GM12892 (cell line): ENCODE measurements around the gene PFN2.
"Not testable (repeated sequence)": the region's sequence is repeated elsewhere in the genome, so short reads cannot be mapped to it uniquely, and the experiment has no call there.

ENCODE experiments used
- DNase-seq: peaks from one replicate; pipeline ENCODE4 v3.0.0; 2011; ENCODE audit not compliant: insufficient read length
- FAIRE-seq: peaks from 2 replicates; lab custom pipeline; 2011; peaks lifted over from hg19 to GRCh38; lab: Jason Lieb, UNC
- POLR2A ChIP-seq: IDR thresholded peaks from 2 replicates; pipeline ENCODE4 v1.6.1; 2011; ENCODE audit warnings: low read depth, low read length, control low read depth
- POLR2AphosphoS5 ChIP-seq: IDR thresholded peaks from 2 replicates; pipeline ENCODE4 v1.6.1; 2011; ENCODE audit warnings: low read depth, low read length, control low read depth
- TAF1 ChIP-seq: IDR thresholded peaks from 2 replicates; pipeline ENCODE4 v1.6.1; 2011; ENCODE audit warnings: low read depth, mild to moderate bottlenecking, control low read depth, low read length, borderline replicate concordance

PFN2 gene

DNA sequence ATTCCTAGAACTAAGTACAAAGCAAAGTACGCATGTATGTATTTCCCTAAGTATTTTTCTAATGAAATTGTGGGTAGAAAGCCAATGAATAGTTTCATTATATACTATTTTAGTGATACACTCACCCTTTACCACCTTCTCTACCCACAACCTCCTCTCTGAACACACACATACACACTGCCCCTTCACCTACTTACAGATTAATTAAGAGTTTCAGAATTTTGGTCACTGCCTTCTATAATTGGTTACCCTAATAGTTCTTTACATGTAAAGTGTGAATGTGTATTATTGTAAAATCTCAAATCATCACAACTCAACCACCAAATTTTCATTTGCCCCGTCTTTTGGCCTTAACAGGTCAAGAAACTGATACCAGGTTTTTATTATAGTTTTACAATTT, 7.2 kb downstream of the PFN2 start:
- FAIRE-seq, result no peak
- DNase-seq, result no peak
- no peak for TF ChIP-seq POLR2AphosphoS5
- no peak for TF ChIP-seq POLR2A
- no peak for TF ChIP-seq TAF1

DNA sequence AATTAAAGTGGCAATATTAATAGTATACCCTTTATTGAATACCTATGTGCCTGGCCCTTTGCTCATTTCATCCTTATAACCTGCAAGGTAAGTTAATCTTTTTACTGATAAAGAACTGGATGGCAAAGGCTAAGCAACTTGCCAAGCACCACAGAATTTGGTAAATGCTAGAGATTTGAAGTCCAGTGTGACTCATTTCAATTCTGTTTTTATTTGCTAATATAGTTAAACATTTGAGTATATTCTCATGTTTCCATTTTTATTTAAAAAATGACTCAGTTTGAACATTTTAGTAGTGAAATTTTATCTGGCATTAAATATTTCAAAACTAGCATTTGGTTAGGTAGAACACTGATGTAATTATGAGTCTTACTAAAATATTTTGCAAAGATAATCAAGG, 11.3 kb downstream of the PFN2 start:
- FAIRE-seq (no peak), DNase-seq (no peak)
- no peak for TF ChIP-seq TAF1
- no peak for TF ChIP-seq POLR2A
- TF ChIP-seq POLR2AphosphoS5, result no peak

DNA sequence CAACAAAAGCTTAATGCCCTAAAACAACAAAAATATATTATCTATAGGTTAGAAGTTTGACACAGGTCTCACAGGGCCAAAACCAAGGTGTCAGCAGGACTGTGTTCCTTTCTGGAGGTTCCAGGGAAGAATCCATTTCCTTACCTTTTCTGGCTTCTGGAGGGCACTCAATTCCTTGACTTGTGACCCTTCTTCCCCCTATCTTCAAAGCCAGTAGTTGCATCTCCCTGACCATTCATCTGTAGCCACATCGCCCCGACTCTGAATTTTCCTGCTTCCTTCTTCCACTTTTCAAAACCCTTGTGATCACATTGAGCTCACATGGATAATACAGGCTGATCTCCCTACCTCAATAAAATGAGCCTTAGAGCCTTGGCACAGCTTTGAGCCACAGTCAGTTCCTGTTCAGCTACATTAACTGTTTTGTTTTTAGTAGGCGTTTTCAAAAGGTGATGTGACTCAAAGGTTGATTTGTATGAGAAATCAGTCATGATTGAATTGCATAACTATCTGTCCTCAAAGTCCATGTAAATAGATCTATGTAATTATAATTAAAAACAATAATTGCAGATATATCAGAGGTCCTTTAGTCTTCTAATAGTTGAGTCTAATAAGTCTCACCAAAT, 12.4 kb downstream of the PFN2 start:
- FAIRE-seq, result no peak
- DNase-seq, result no peak
- TF ChIP-seq POLR2A, result no peak
- no peak for TF ChIP-seq POLR2AphosphoS5
- TF ChIP-seq TAF1, result no peak

DNA sequence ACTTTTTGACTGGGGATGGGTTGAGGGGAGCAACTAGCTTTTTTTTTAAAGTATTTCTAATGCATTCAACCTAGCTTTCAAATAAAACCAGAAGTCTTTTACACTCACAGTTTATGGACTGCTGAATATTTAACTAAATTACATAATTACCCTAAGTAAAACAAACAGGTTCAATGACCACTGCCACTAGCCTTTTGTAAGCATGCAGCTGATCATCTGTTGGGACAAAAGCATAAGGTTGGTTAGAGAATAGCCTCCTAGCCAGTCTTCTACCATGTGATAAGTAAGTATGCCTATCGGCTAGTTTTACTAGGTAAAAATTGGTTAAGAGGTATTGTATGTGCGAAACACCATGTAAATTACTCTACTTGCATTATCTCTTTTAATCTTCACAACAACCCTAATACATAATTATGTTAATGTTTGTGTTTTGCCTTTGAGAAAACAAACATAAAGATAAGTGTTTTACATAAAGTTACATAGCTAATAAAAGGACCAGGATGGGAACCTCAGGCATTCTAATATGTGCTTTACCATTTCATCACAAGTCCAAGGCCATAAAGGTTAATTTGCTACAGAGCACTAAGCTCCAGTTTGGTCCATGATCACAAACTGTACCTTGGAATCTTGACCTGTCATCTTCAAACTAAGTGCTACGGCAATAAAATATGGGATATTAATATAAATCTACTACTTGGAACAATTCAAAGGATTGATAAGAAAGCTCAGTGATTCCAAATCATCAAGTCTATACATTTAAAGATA, 13.2 kb downstream of the PFN2 start:
- TF ChIP-seq POLR2A (no peak), TAF1 (no peak), POLR2AphosphoS5 (no peak)
- DNase-seq, result no peak
- no peak for FAIRE-seq

GRCh38 chr3:149955449-149955848, 15.2 kb downstream of the PFN2 start:
- DNase-seq (no peak), FAIRE-seq (no peak)
- TF ChIP-seq TAF1, result no peak
- TF ChIP-seq POLR2A, result no peak
- no peak for TF ChIP-seq POLR2AphosphoS5

DNA sequence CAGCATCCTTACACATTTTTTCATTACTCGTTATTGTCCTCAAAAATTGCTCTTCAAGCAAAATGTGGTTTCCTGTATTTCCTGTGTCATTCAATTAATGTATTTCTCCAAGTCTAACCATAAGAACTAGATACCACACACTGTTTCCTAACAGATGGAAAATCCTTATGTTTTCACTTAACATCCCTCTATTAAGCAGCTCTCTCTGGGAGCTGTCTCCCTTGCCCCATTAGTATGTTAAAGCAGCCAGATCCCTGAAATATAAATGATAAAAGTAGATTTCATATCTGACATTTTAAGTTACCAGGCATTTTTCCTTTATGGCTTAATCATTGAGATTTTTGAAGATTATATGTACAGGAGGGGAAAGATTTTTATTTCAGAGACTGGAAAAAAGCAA, 15.9 kb downstream of the PFN2 start:
- DNase-seq (no peak), FAIRE-seq (no peak)
- TF ChIP-seq TAF1 (no peak), POLR2A (no peak), POLR2AphosphoS5 (no peak)

DNA sequence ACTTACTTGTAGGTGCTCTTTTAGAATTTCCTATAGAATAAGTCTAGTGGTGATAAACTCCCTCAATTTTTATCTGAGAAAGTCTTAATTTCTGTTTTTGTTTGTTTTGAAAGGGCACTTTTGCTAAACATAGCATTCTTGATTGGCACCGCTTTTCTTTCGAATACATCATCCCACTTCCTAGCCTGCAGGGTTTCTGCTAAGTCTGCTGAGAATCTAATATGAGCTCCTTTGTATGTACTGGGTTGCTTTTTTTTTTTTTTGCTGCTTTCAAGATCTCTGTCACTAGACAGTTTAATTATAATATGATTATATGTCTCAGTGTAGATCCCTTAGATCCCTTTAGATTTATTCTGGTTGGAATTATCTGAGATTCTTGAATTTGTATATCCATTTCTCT, 21.5 kb downstream of the PFN2 start:
- TF ChIP-seq POLR2A (no peak), TAF1 (no peak), POLR2AphosphoS5 (no peak)
- FAIRE-seq (no peak), DNase-seq (no peak)

DNA sequence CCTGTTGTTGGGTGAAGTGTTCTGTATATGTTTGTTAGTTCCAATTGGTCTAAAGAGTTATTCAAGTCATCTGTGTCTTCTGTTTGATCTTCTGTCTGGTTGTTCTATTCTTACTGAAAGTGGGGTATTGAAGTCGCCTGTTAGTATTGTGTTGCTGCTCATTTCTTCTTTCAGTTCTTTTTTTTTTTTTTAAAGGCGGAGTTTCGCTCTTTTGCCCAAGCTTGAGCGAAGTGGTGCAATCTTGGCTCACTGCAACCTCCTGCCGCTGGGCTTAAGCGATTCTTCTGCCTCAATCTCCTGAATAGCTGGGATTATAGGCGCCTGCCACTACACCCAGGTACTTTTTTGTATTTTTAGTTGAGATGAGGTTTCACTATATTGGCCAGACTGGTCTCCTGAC, 23.5 kb downstream of the PFN2 start:
- FAIRE-seq (no peak), DNase-seq (no peak)
- TF ChIP-seq TAF1 (no peak), POLR2AphosphoS5 (no peak), POLR2A (no peak)

DNA sequence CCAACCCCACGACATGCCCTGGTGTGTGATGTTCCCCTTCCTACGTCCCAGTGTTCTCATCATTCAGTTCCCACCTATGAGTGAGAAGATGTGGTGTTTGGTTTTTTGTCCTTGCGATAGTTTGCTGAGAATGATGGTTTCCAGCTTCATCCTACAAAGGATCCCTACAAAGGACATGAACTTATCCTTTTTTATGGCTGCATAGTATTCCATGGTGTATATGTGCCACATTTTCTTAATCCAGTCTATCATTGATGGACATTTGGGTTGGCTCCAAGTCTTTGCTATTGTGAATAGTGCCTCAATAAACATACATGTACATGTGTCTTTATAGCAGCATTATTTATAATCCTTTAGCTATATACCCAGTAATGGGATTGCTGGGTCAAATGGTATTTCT, 26.7 kb downstream of the PFN2 start:
- not testable (repeated sequence) for DNase-seq, FAIRE-seq

DNA sequence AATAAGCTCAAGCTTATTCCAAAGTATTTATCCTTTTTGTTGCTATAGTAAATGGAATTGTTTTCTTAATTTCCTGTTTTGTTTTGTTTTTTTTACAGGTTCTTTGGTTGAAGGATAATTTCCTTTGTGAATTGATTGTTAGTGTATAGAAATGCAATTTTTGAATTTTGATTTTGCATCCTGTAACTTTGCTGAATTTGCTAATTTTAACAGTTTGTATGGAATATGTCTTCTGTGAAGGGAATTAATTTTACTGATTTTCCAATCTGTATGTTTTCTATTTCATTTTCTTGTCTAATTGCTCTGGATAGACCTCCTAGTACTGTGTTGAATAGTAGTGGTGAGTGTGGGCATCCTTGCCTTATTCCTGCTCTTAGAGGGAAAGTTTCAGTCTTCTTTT, 28.3 kb downstream of the PFN2 start:
- no peak for TF ChIP-seq POLR2AphosphoS5
- TF ChIP-seq TAF1, result no peak
- TF ChIP-seq POLR2A, result no peak
- DNase-seq, result no peak
- no peak for FAIRE-seq

GRCh38 chr3:149941946-149942345, 28.7 kb downstream of the PFN2 start:
- FAIRE-seq, result no peak
- TF ChIP-seq TAF1 (no peak), POLR2AphosphoS5 (no peak), POLR2A (no peak)
- DNase-seq, result no peak

GRCh38 chr3:149941186-149941585, 29.5 kb downstream of the PFN2 start:
- TF ChIP-seq POLR2A (no peak), TAF1 (no peak), POLR2AphosphoS5 (no peak)
- DNase-seq (no peak), FAIRE-seq (no peak)

GRCh38 chr3:149938392-149939055, 32.2 kb downstream of the PFN2 start:
- not testable (repeated sequence) for FAIRE-seq

More at GRCh38 chr3:149938392-149939055, 32.2 kb downstream of the PFN2 start:
- DNase-seq, result not testable (repeated sequence)
